DND-41 (cell line): Measurements from ENCODE around the gene GON4L.

Experiments used
- ATAC-seq: fragments of 200-7000 bp; cut with Tn5 transposase; 3 replicates; pipeline ENCODE4 v1.9.1; 2021; ENCODE audit warnings: low read depth; ENCODE audit not compliant: insufficient read depth
- DNase-seq: peaks from one replicate; pipeline ENCODE4 v3.0.0-alpha.2; 2020
- H2AFZ ChIP-seq: 2 replicates; pipeline ENCODE4 v1.6.0; 2012; ENCODE audit warnings: low read depth, low read length
- H3K27ac ChIP-seq: 2 replicates; pipeline ENCODE4 v1.5.1; 2012; ENCODE audit warnings: low read length, inconsistent platforms
- H3K27me3 ChIP-seq: fragments of 200-600 bp; sonication (generic); 2 replicates; pipeline ENCODE4 v1.6.0; 2012; ENCODE audit warnings: low read length, mild to moderate bottlenecking, inconsistent platforms; ENCODE audit not compliant: insufficient read depth, poor library complexity
- H3K36me3 ChIP-seq: 2 replicates; pipeline ENCODE4 v1.5.1; 2012; ENCODE audit warnings: low read length, inconsistent platforms; ENCODE audit not compliant: insufficient read depth
- H3K4me1 ChIP-seq: 2 replicates; pipeline ENCODE4 v1.5.1; 2012; ENCODE audit warnings: mild to moderate bottlenecking, low read length; ENCODE audit not compliant: insufficient read depth
- H3K4me2 ChIP-seq: 2 replicates; pipeline ENCODE4 v1.6.0; 2012; ENCODE audit warnings: mild to moderate bottlenecking, moderate library complexity, low read length, inconsistent platforms; ENCODE audit not compliant: insufficient read depth
- H3K4me3 ChIP-seq, 2 experiments: fragments of 200-600 bp in 1 of 2; shearing (Covaris generic) in 1 of 2; 2 replicates each; pipeline ENCODE4 v1.5.1; 2012 to 2016; ENCODE audit warnings: inconsistent platforms in 2 of 2, low read length in 2 of 2, mild to moderate bottlenecking in 2 of 2, low read depth in 1 of 2, moderate library complexity in 1 of 2
- H3K79me2 ChIP-seq: 2 replicates; pipeline ENCODE4 v1.6.0; 2012; ENCODE audit warnings: low read length, inconsistent platforms; ENCODE audit not compliant: insufficient read depth
- H3K9ac ChIP-seq: 2 replicates; pipeline ENCODE4 v1.6.0; 2012; ENCODE audit warnings: low read depth, mild to moderate bottlenecking, inconsistent platforms, low read length, moderate library complexity
- H3K9me3 ChIP-seq: 2 replicates; pipeline ENCODE4 v1.5.1; 2012; ENCODE audit warnings: low read length, moderate library complexity, mild to moderate bottlenecking, inconsistent platforms; ENCODE audit not compliant: insufficient read depth, severe bottlenecking
- H4K20me1 ChIP-seq: 2 replicates; pipeline ENCODE4 v1.6.0; 2012; ENCODE audit warnings: low read length; ENCODE audit not compliant: insufficient read depth
- EZH2 ChIP-seq: IDR thresholded peaks from 3 replicates; pipeline ENCODE4 v1.6.1; 2012; ENCODE audit warnings: borderline replicate concordance, low read depth, mild to moderate bottlenecking, moderate library complexity, low read length, inconsistent platforms; ENCODE audit not compliant: severe bottlenecking
- TF ChIP-seq, protein P1 (sequence below): IDR thresholded peaks from 2 replicates; pipeline ENCODE4 v1.5.1; 2012; ENCODE audit warnings: borderline replicate concordance, low read length, moderate library complexity, mild to moderate bottlenecking; ENCODE audit not compliant: poor library complexity, severe bottlenecking; ENCODE audit errors: extremely low read depth

The GON4L gene

DNA sequence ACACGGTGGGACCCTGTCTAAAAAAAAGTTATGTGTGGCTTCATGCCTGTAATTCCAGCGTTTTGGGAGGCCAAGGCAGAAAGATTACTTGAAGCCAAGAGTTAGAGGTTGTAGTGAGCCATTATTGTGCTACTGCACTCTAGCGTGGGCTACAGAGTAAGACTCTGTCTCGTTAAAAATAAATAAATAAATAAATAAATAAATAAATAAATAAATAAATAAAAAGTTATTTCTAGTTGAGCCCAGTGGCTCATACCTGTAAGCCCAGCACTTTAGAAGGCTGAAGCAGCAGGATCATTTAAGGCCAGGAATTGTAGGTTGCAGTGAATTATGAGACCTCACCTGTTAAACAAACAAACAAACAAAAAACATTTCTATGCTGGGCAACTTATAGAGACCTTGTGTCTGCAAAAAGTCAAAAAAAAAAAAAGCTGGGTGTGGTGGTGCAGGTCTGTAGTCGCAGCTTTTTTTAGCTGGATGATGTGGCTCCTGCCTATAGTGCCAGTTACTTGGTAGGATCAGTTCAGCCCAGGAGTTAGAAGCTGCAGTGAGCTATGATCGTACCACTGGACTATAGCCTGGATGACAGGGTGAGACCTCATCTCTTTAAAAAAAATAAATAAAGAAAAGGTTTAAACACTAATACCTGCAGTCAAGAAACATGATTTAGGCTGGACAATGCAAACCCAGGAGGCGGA, 25.6 kb downstream of the GON4L start:
- H3K4me3 ChIP-seq, result no peak overlapping the region
- no peak for ATAC-seq
- no peak overlapping the region for H3K27ac ChIP-seq

DNA sequence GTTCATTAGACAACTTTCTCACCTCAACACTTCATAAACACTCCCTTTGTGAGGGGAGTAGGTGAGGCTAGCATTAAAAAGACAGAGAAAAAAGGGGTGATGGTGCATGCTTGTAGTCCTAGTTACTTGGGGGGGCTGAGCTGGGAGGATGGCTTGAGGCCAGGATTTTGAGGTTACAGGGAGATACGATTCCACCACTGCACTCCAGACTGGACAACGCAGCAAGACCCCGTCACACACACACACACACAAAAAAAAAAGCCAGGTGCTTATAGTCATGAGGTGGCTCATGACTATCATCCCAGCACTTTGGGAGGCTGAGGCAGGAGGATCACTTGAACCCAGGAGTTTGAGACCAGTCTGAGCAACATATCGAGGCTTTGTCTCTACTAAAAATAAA, 29.6 kb downstream of the GON4L start:
- H3K4me2 ChIP-seq, result no peak overlapping the region
- H3K27me3 ChIP-seq, result no peaks in the 10 kb centered on the region
- DNase-seq (no peak), ATAC-seq (no peak)
- H3K9me3 ChIP-seq, result no peaks in the 10 kb centered on the region
- H3K27ac ChIP-seq, result no peak overlapping the region
- H2AFZ ChIP-seq, result no peak overlapping the region
- H4K20me1 ChIP-seq, result no peaks in the 10 kb centered on the region
- H3K4me3 ChIP-seq, result no peak overlapping the region
- no peaks in the 10 kb centered on the region for H3K4me1 ChIP-seq
- H3K9ac ChIP-seq, result no peak overlapping the region
- no peak for TF ChIP-seq EZH2
- TF ChIP-seq, protein P1, sequence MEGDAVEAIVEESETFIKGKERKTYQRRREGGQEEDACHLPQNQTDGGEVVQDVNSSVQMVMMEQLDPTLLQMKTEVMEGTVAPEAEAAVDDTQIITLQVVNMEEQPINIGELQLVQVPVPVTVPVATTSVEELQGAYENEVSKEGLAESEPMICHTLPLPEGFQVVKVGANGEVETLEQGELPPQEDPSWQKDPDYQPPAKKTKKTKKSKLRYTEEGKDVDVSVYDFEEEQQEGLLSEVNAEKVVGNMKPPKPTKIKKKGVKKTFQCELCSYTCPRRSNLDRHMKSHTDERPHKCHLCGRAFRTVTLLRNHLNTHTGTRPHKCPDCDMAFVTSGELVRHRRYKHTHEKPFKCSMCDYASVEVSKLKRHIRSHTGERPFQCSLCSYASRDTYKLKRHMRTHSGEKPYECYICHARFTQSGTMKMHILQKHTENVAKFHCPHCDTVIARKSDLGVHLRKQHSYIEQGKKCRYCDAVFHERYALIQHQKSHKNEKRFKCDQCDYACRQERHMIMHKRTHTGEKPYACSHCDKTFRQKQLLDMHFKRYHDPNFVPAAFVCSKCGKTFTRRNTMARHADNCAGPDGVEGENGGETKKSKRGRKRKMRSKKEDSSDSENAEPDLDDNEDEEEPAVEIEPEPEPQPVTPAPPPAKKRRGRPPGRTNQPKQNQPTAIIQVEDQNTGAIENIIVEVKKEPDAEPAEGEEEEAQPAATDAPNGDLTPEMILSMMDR, result no peak
- H3K36me3 ChIP-seq, result peaks cover 48% of the 10 kb centered on the region
- H3K79me2 ChIP-seq, result peaks cover 29% of the 10 kb centered on the region

More for the DNA sequence above, 25.6 kb downstream of the GON4L start:
- Histone ChIP-seq H3K4me1 (no peaks in the 10 kb centered on the region), H3K4me2 (no peak overlapping the region), H3K79me2 (peaks cover 53% of the 10 kb centered on the region), H3K36me3 (peaks cover 24% of the 10 kb centered on the region; the same call in 1 of the 2 replicates), H3K27me3 (no peaks in the 10 kb centered on the region), H4K20me1 (no peaks in the 10 kb centered on the region; the same call in 1 of the 2 replicates), H2AFZ (no peak overlapping the region), H3K9ac (no peak overlapping the region), H3K9me3 (no peaks in the 10 kb centered on the region)
- DNase-seq, result no peak
- no peak for TF ChIP-seq EZH2
- TF ChIP-seq, protein P1, result no peak

DNA sequence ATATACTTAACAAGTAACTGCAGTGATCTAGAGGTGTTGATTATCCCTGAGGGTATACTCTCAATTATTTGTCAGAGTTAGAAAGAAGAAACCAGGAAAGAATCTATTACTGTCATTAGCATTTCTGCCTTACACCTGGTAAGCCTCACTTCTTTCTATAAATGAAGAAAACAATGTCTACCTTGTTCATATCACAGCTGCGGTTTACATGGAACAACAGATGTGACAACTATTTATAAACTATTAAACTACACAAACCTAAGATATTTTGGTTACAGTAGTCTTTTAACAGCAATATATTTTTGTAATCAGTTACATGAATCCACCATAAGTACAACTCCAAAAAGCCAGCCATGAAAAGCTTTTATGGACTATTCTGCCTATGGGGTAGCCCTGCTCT, 40.7 kb downstream of the GON4L start:
- no peak for DNase-seq
- no peak overlapping the region for H3K4me3 ChIP-seq
- no peaks in the 10 kb centered on the region for H3K4me1 ChIP-seq
- ATAC-seq, result no peak
- H3K9ac ChIP-seq, result no peak overlapping the region
- H3K79me2 ChIP-seq, result no peaks in the 10 kb centered on the region
- H3K9me3 ChIP-seq, result no peaks in the 10 kb centered on the region
- no peak overlapping the region for H3K27ac ChIP-seq
- peaks cover 83% of the 10 kb centered on the region for H3K36me3 ChIP-seq
- H3K27me3 ChIP-seq, result no peaks in the 10 kb centered on the region
- H2AFZ ChIP-seq, result no peak overlapping the region
- H3K4me2 ChIP-seq, result no peak overlapping the region
- TF ChIP-seq, protein P1, result no peak
- TF ChIP-seq EZH2, result no peak
- H4K20me1 ChIP-seq, result no peaks in the 10 kb centered on the region
